ENCODE data around the gene AP2B1. TPM values are rescaled to one million over a fixed set of nuclear protein-coding genes. Genes with fewer than 3 reads are reported as not detected.

The AP2B1 gene
- total RNA-seq, 2 donors from 2014 or later: 29.3 to 43.6 TPM

DNA sequence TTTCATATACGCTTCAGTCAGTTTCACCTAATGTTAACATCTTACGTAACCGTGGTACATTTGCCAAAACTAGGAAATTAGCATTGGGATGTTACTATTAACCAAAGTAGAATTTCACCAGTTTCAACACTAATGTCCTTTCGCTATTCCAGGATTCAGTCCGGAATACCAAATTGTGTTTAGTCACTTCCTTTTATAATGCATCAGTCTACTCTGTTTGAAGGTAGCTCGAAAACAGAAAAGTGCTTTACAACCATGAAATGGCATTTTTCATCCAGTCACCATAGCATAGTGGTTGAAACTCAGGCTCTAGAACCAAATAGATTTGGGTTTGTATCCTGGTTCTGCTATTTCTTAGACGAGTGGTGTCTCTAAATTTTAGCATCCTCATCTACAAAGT, 29.4 kb downstream of the AP2B1 start:
- DNase-seq (no peak), ATAC-seq (no peak)
- TF ChIP-seq CTCF (IDR thresholded peaks at IDR 0.05) (no peak), POLR2A (IDR thresholded peaks at IDR 0.05) (no peak)
- Histone ChIP-seq H3K9me3 (no peaks in the 10 kb centered on the region), H3K4me1 (peaks cover 11% of the 10 kb centered on the region), H3K36me3 (replicated peaks in 1 of 2; ENCODE audit: insufficient read depth in 1 of 2, low read depth in 2 of 2) (no peaks in the 10 kb centered on the region), H3K4me3 (no peak overlapping the region), H3K27ac (no peak overlapping the region), H3K27me3 (no peaks in the 10 kb centered on the region)
- intact Hi-C loops (cut with DNase I): no loop called here
- 72 to 84% methylated on average over 7 of the region's 7 CpGs for WGBS, 2 donors

- Histone ChIP-seq H3K4me3 (no peak overlapping the region), H3K27ac (no peak overlapping the region), H3K36me3 (replicated peaks in 1 of 2; ENCODE audit: insufficient read depth in 1 of 2, low read depth in 2 of 2) (no peaks in the 10 kb centered on the region), H3K27me3 (no peaks in the 10 kb centered on the region), H3K4me1 (peaks cover 11% of the 10 kb centered on the region), H3K9me3 (no peaks in the 10 kb centered on the region)
- WGBS, 2 donors: 56 to 60% methylated on average over 2 of the region's 2 CpGs
- ATAC-seq (no peak), DNase-seq (no peak)
- no peak for TF ChIP-seq POLR2A (IDR thresholded peaks at IDR 0.05)
- intact Hi-C loops (cut with DNase I): no loop called here
Measured at GRCh38 chr17:35617505-35617904, 30.4 kb downstream of the AP2B1 start.

DNA sequence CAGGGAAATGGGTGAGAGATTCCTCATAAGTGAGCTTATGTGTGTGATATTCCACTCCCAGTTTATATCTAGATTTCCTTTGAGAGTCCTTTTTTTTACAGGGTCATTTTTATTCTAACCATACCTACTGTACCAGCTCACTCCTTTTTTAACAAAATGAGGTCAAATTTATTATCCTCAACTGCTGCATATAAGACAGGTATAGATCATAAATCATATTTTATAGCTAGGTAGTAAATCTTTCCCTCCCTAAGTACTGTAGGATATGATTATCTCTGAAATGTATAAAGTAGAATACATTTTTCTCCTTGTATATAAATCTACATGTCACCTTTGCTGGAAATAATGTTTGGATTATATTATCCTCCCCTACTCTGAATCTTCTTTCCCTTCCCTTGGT, 31.5 kb downstream of the AP2B1 start:
- H3K27me3 ChIP-seq: no peaks in the 10 kb centered on the region
- no peaks in the 10 kb centered on the region for H3K36me3 ChIP-seq (replicated peaks in 1 of 2; ENCODE audit: insufficient read depth in 1 of 2, low read depth in 2 of 2)
- H3K4me3 ChIP-seq: no peak overlapping the region
- TF ChIP-seq CTCF (IDR thresholded peaks at IDR 0.05): no peak
- no peak for TF ChIP-seq POLR2A (IDR thresholded peaks at IDR 0.05)
- no peaks in the 10 kb centered on the region for H3K9me3 ChIP-seq
- intact Hi-C loops (cut with DNase I): no loop called here
- H3K27ac ChIP-seq: no peak overlapping the region
- no peak for DNase-seq
- no peak for ATAC-seq
- H3K4me1 ChIP-seq: peaks cover 11% of the 10 kb centered on the region

DNA sequence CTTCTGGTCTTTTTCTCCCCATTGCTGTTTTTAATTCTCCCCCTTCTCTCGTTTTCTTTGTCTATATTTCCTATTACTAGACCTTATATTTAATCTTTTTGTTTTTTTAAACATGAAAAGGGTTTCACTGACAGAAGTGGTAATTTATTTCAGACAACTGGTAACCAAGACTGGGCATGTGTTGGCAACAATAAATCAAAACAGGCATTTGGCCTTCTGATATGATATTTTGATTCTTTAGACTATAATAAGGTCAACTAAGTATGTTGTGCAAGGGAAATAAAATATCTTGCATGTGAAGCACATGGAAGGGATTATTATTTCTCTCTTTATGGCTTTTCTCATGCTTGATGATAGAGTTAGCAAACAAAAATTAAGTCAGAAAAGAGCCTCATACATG, 34.6 kb downstream of the AP2B1 start:
- Histone ChIP-seq H3K27me3 (no peaks in the 10 kb centered on the region), H3K36me3 (replicated peaks in 1 of 2; ENCODE audit: insufficient read depth in 1 of 2, low read depth in 2 of 2) (peaks cover 0 to 6% of the 10 kb centered on the region in 2 donors), H3K9me3 (no peaks in the 10 kb centered on the region), H3K4me3 (no peak overlapping the region), H3K27ac (no peak overlapping the region), H3K4me1 (peaks cover 11% of the 10 kb centered on the region)
- WGBS, 2 donors: 43 to 52% methylated on average over 1 of the region's 1 CpG
- ATAC-seq (no peak), DNase-seq (no peak)
- intact Hi-C loops (cut with DNase I): no loop called here
- TF ChIP-seq CTCF (IDR thresholded peaks at IDR 0.05) (no peak), POLR2A (IDR thresholded peaks at IDR 0.05) (no peak)

DNA sequence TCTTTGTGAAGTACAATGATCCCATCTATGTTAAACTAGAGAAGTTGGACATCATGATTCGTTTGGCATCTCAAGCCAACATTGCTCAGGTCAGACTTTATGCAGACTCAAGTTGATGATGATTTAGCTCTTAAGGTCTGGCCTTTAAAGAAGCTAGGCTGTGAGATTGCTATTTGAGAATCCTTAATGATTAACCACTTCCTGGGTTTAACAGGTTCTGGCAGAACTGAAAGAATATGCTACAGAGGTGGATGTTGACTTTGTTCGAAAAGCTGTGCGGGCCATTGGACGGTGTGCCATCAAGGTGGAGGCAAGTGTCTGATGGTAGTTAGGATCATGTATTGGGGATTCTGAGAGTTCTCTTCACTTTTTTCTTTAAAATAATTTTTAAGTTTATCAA, 40.3 kb downstream of the AP2B1 start:
- TF ChIP-seq POLR2A (IDR thresholded peaks at IDR 0.05) (no peak), CTCF (IDR thresholded peaks at IDR 0.05) (no peak)
- peaks cover 0 to 7% of the 10 kb centered on the region in 2 donors for H3K36me3 ChIP-seq (replicated peaks in 1 of 2; ENCODE audit: insufficient read depth in 1 of 2, low read depth in 2 of 2)
- H3K27me3 ChIP-seq: no peaks in the 10 kb centered on the region
- H3K4me1 ChIP-seq: no peaks in the 10 kb centered on the region
- H3K27ac ChIP-seq: no peak overlapping the region
- ATAC-seq (peak; percentile 24), DNase-seq (no peak)
- 58 to 70% methylated on average over 4 of the region's 4 CpGs for WGBS, 2 donors
- no peaks in the 10 kb centered on the region for H3K9me3 ChIP-seq
- H3K4me3 ChIP-seq: no peak overlapping the region
- intact Hi-C loops (cut with DNase I): no loop called here

Data from body of pancreas (tissue), 4 donors.